GM23338 (cell line): ENCODE results near the gene DIDO1. TPM values are rescaled to one million over a fixed set of nuclear protein-coding genes. Genes with fewer than 3 reads are reported as not detected.

Source experiments
- ATAC-seq: fragments of 200-7000 bp; cut with Tn5 transposase; 3 replicates; pipeline ENCODE4 v1.9.1; 2020
- DNase-seq: peaks from one replicate; pipeline ENCODE4 v3.0.0-alpha.2; 2015; ENCODE audit warnings: low spot score
- H2AFZ ChIP-seq: fragments of 200-600 bp; sonication (generic); 2 replicates; pipeline ENCODE4 v1.8.0; 2016; ENCODE audit warnings: antibody characterized with exemption, mild to moderate bottlenecking, moderate library complexity
- H3F3A ChIP-seq: fragments of 200-600 bp; sonication (generic); replicated peaks from 2 replicates; pipeline ENCODE4 v1.8.0; 2017; ENCODE audit warnings: antibody characterized with exemption, mixed run types, low read depth
- H3K27ac ChIP-seq: fragments of 200-600 bp; sonication (generic); 2 replicates; pipeline ENCODE4 v1.6.1; 2016; ENCODE audit warnings: low read depth
- H3K27me3 ChIP-seq: fragments of 200-600 bp; sonication (generic); 2 replicates; pipeline ENCODE4 v1.8.0; 2016; ENCODE audit warnings: mild to moderate bottlenecking, mixed run types, moderate library complexity; ENCODE audit not compliant: insufficient read depth
- H3K36me3 ChIP-seq: fragments of 200-600 bp; sonication (generic); 2 replicates; pipeline ENCODE4 v1.8.0; 2016; ENCODE audit warnings: mild to moderate bottlenecking; ENCODE audit not compliant: insufficient read depth
- H3K4me1 ChIP-seq: fragments of 200-600 bp; sonication (generic); 2 replicates; pipeline ENCODE4 v1.8.0; 2016; ENCODE audit warnings: mild to moderate bottlenecking, moderate library complexity; ENCODE audit not compliant: insufficient read depth
- H3K4me2 ChIP-seq: fragments of 200-600 bp; sonication (generic); 2 replicates; pipeline ENCODE4 v1.7.1; 2017; ENCODE audit warnings: mixed run types
- H3K4me3 ChIP-seq: fragments of 200-600 bp; sonication (generic); 2 replicates; pipeline ENCODE4 v1.6.1; 2016; ENCODE audit warnings: mixed run types
- H3K79me2 ChIP-seq: fragments of 200-600 bp; sonication (generic); replicated peaks from 2 replicates; pipeline ENCODE4 v1.8.0; 2017; ENCODE audit warnings: mild to moderate bottlenecking; ENCODE audit not compliant: insufficient read depth
- H3K9me2 ChIP-seq: fragments of 200-600 bp; sonication (generic); 2 replicates; pipeline ENCODE4 v1.8.0; 2017; ENCODE audit not compliant: insufficient read depth
- H4K20me1 ChIP-seq: fragments of 200-600 bp; sonication (generic); replicated peaks from 2 replicates; pipeline ENCODE4 v1.8.0; 2017; ENCODE audit warnings: mild to moderate bottlenecking; ENCODE audit not compliant: insufficient read depth
- H3K27ac Mint-ChIP-seq: 2 replicates; pipeline ENCODE4 v1.8.0; 2020; ENCODE audit warnings: inconsistent platforms, mild to moderate bottlenecking, moderate library complexity, mixed read lengths
- H3K27me3 Mint-ChIP-seq: 3 replicates; pipeline ENCODE4 v1.8.0; 2022; ENCODE audit warnings: low read depth, mild to moderate bottlenecking, moderate library complexity, mixed read lengths, inconsistent platforms; ENCODE audit not compliant: insufficient read depth, poor library complexity
- H3K36me3 Mint-ChIP-seq: 3 replicates; pipeline ENCODE4 v1.8.0; 2021; ENCODE audit warnings: low read depth, mild to moderate bottlenecking, inconsistent platforms, moderate library complexity, mixed read lengths
- H3K4me1 Mint-ChIP-seq: 3 replicates; pipeline ENCODE4 v1.8.0; 2020; ENCODE audit warnings: mild to moderate bottlenecking, inconsistent platforms, mixed read lengths
- H3K4me3 Mint-ChIP-seq: 3 replicates; pipeline ENCODE4 v1.8.0; 2021; ENCODE audit warnings: moderate library complexity, mild to moderate bottlenecking, inconsistent platforms, mixed read lengths
- H3K9me3 Mint-ChIP-seq: 3 replicates; pipeline ENCODE4 v1.8.0; 2020; ENCODE audit warnings: moderate library complexity, mild to moderate bottlenecking, inconsistent platforms, mixed read lengths
- CREB1 ChIP-seq: fragments of 250-450 bp; sonication (Bioruptor Pico); IDR thresholded peaks from 2 replicates; pipeline ENCODE4 v1.5.0; 2020; ENCODE audit warnings: low read depth, mild to moderate bottlenecking, moderate library complexity
- ETS1 ChIP-seq: IDR thresholded peaks from 2 replicates; pipeline ENCODE4 v1.6.1; 2016; ENCODE audit warnings: antibody characterized with exemption
- EZH2 ChIP-seq: fragments of 200-600 bp; sonication (generic); IDR thresholded peaks from one replicate; pipeline ENCODE4 v1.8.0; 2017; ENCODE audit warnings: antibody characterized with exemption, mild to moderate bottlenecking, low read depth; ENCODE audit not compliant: unreplicated experiment
- EZH2phosphoT487 ChIP-seq: fragments of 200-600 bp; sonication (generic); IDR thresholded peaks from one replicate; pipeline ENCODE4 v1.8.1; 2018; ENCODE audit warnings: antibody characterized with exemption; ENCODE audit not compliant: unreplicated experiment
- JUNB ChIP-seq: IDR thresholded peaks from one replicate; pipeline ENCODE4 v1.6.1; 2016; ENCODE audit warnings: antibody characterized with exemption; ENCODE audit not compliant: unreplicated experiment
- POLR2AphosphoS5 ChIP-seq: IDR thresholded peaks from 2 replicates; pipeline ENCODE4 v1.6.1; 2016; ENCODE audit warnings: antibody characterized with exemption, low read depth
- ZNF114 ChIP-seq: fragments of 250-450 bp; sonication (Bioruptor Pico); IDR thresholded peaks from 2 replicates; pipeline ENCODE4 v1.5.0; 2020; ENCODE audit warnings: mild to moderate bottlenecking, moderate library complexity
- ZNF331 ChIP-seq: fragments of 250-450 bp; sonication (Bioruptor Pico); IDR thresholded peaks from 2 replicates; pipeline ENCODE4 v1.5.0; 2020; ENCODE audit warnings: low read depth, mild to moderate bottlenecking, moderate library complexity
- ZNF462 ChIP-seq: fragments of 250-450 bp; sonication (Bioruptor Pico); IDR thresholded peaks from 2 replicates; pipeline ENCODE4 v1.5.0; 2020; ENCODE audit warnings: mild to moderate bottlenecking, moderate library complexity
- polyA plus RNA-seq: library from polyadenylated mRNA; unstranded; fragments of >200 nt; fragmentation: Nextera tagmentation; extraction: Ambion mirVana; gene quantifications from 2 replicates; pipeline ENCODE4 v1.2.1, GENCODE V29; 2016
- total RNA-seq: library from RNA; depleted of rRNA; stranded (reverse); fragments of >200 nt; shearing (Covaris generic); gene quantifications from 2 replicates; pipeline ENCODE4 v1.2.3, GENCODE V29; 2014

DIDO1 gene
- total and polyA plus RNA-seq, 2 experiments from 2014 or later, result 72.4 to 162 TPM

DNA sequence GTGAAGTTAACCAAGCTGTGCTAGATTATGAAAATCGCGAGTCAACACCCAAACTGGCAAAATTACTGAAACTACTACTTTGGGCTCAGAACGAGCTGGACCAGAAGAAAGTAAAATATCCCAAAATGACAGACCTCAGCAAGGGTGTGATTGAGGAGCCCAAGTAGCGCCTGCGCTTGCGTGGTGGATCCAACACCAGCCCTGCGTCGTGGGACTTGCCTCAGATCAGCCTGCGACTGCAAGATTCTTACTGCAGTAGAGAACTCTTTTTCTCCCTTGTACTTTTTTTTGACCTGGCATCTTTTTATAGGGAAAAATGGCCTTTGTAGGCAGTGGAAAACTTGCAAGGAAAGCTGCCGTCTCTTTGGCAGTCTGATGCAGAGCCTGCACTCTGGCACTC is 18.4 kb upstream of the DIDO1 start (continued):
- TF ChIP-seq ZNF462 (CRISPR knock-in tag) (no peak), EZH2phosphoT487 (no peak), CREB1 (no peak), JUNB (no peak), EZH2 (no peak), ZNF331 (no peak), POLR2AphosphoS5 (no peak), ETS1 (no peak)

- no peaks in the 10 kb centered on the region for H3K27me3 ChIP-seq
- H3K4me2 ChIP-seq, result no peak overlapping the region
- H3F3A ChIP-seq, result peaks cover 28% of the 10 kb centered on the region
- Mint-ChIP-seq H3K4me1 (peaks cover 10% of the 10 kb centered on the region), H3K4me3 (no peak overlapping the region), H3K36me3 (peaks cover 83% of the 10 kb centered on the region), H3K27me3 (no peaks in the 10 kb centered on the region), H3K9me3 (no peaks in the 10 kb centered on the region), H3K27ac (peak overlapping the region; percentile 23; the same call in 1 of the 2 replicates)
- 0 out of 2 replicates have a peak overlapping the region, but pooled peaks have one; percentile 14 for H3K27ac ChIP-seq
- H3K4me1 ChIP-seq, result peaks cover 15% of the 10 kb centered on the region
- H3K36me3 ChIP-seq, result peaks cover 57% of the 10 kb centered on the region
- H4K20me1 ChIP-seq, result peaks cover 71% of the 10 kb centered on the region
- H2AFZ ChIP-seq, result no peak overlapping the region
- peaks cover 100% of the 10 kb centered on the region for H3K79me2 ChIP-seq
- ATAC-seq (no peak), DNase-seq (no peak)
- no peaks in the 10 kb centered on the region for H3K9me2 ChIP-seq
- H3K4me3 ChIP-seq, result no peak overlapping the region
- TF ChIP-seq ETS1 (no peak), POLR2AphosphoS5 (no peak), ZNF114 (CRISPR knock-in tag) (no peak)
Observed at GRCh38 chr20:62944184-62944583, 17.9 kb upstream of the DIDO1 start.
